ENCODE data around the gene TUBGCP6. TPM values are rescaled to one million over a fixed set of nuclear protein-coding genes. Genes with fewer than 3 reads are reported as not detected.

Gene TUBGCP6, protein sequence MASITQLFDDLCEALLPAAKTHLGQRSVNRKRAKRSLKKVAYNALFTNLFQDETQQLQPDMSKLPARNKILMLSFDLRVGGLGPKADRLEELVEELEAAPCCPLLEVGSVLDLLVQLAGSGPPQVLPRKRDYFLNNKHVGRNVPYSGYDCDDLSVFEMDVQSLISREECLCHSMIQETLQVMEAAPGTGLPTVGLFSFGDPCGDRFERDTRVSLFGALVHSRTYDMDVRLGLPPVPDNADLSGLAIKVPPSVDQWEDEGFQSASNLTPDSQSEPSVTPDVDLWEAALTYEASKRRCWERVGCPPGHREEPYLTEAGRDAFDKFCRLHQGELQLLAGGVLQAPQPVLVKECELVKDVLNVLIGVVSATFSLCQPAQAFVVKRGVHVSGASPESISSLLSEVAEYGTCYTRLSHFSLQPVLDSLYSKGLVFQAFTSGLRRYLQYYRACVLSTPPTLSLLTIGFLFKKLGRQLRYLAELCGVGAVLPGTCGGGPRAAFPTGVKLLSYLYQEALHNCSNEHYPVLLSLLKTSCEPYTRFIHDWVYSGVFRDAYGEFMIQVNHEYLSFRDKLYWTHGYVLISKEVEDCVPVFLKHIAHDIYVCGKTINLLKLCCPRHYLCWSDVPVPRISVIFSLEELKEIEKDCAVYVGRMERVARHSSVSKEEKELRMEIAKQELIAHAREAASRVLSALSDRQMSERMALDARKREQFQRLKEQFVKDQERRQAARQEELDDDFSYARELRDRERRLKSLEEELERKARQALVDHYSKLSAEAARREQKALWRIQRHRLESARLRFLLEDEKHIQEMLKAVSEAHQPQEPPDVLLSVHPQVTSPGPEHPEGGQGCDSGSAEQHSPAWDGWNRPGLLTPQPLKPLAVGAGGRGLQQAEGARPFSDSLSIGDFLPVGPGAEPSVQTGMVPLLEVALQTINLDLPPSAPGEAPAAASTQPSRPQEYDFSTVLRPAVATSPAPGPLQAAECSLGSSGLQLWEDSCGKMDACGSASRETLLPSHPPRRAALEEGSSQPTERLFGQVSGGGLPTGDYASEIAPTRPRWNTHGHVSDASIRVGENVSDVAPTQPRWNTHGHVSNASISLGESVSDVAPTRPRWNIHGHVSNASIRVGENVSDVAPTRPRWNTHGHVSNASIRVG (N-terminal part only)
- 27.2 and 33.6 TPM in 2 replicates for total RNA-seq

DNA sequence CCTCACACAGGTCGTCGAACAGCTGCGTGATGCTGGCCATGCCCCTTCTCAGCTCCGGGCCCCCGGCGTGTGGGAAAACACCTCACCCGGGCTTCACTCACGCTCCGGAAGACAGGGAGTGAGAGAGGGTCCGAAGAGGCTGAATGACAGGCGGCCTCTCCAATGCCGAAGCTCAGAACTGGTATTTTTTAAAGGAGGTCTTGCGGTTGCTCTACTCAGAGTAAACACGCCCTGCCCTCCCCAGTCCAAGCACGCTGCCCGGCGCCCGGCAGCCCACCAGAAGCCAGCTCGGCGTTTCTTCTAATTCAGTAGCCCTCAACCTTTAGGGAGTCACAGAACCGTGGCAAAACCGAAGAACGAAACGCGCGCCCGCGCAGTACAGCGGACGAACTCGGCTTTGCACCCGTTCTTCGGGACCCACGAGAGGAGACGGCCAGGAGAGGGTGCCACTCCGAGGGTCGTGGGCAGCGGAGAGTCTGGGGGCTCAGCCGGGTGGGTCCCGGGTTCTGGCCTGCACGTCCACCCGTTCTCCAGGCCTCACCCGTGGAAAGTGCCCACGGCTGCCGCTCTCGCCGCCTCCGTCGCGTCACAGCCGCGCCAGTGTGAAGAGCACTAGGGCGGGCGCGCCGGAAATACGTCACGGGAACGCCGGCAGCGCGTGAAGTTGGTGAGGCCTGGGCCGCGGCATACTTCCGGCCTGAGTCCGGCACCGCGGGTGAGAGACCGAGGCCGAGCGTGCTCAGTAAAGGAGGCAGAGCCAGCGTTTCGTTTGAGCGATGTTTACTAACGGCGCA is at the start of gene TUBGCP6:
Gene TUBGCP6, minus strand, starts transcription at position 604 of the 794 bp plus-strand sequence. Its CDS starts 564 bp downstream, at position 40.
- DNase-seq (ENCODE audit: low read depth), result peak; percentile 64
- Histone ChIP-seq H3K36me3 (ENCODE audit: control insufficient read depth, insufficient read depth, low read length) (peaks cover 6% of the 10 kb centered on the region), H3K27me3 (ENCODE audit: control insufficient read depth, insufficient read depth, low read length) (no peaks in the 10 kb centered on the region), H3K4me3 (ENCODE audit: low read depth, low read length) (peak within 1 kb of the TSS; percentile 71)
- TF ChIP-seq, protein P1, sequence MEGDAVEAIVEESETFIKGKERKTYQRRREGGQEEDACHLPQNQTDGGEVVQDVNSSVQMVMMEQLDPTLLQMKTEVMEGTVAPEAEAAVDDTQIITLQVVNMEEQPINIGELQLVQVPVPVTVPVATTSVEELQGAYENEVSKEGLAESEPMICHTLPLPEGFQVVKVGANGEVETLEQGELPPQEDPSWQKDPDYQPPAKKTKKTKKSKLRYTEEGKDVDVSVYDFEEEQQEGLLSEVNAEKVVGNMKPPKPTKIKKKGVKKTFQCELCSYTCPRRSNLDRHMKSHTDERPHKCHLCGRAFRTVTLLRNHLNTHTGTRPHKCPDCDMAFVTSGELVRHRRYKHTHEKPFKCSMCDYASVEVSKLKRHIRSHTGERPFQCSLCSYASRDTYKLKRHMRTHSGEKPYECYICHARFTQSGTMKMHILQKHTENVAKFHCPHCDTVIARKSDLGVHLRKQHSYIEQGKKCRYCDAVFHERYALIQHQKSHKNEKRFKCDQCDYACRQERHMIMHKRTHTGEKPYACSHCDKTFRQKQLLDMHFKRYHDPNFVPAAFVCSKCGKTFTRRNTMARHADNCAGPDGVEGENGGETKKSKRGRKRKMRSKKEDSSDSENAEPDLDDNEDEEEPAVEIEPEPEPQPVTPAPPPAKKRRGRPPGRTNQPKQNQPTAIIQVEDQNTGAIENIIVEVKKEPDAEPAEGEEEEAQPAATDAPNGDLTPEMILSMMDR (IDR thresholded peaks at IDR 0.05; ENCODE audit: insufficient read depth, low read length, poor library complexity, severe bottlenecking), result peak; percentile 18

DNA sequence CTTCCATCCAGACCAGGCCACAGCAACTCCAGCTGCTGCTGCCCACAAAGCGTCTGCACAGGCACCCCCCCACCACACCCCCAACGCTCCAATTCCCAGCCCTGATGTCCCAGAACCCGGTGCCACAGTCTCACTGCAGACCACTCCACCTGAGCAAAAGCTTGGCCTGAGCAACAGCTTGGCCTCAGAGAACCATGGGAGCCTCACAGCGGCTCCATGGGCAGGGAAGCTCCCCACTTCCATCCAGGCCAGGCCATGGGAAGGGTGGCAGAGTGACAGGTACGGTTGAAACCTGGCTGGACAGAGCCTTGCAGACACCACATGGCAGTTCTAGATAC is 49.5 kb upstream of the TUBGCP6 start:
- TF ChIP-seq, protein P1 (IDR thresholded peaks at IDR 0.05; ENCODE audit: insufficient read depth, low read length, poor library complexity, severe bottlenecking), result no peak
- no peak for DNase-seq (ENCODE audit: low read depth)
- Histone ChIP-seq H3K36me3 (ENCODE audit: control insufficient read depth, insufficient read depth, low read length) (peaks cover 2% of the 10 kb centered on the region), H3K27me3 (ENCODE audit: control insufficient read depth, insufficient read depth, low read length) (no peaks in the 10 kb centered on the region), H3K4me3 (ENCODE audit: low read depth, low read length) (no peak overlapping the region)

DNA sequence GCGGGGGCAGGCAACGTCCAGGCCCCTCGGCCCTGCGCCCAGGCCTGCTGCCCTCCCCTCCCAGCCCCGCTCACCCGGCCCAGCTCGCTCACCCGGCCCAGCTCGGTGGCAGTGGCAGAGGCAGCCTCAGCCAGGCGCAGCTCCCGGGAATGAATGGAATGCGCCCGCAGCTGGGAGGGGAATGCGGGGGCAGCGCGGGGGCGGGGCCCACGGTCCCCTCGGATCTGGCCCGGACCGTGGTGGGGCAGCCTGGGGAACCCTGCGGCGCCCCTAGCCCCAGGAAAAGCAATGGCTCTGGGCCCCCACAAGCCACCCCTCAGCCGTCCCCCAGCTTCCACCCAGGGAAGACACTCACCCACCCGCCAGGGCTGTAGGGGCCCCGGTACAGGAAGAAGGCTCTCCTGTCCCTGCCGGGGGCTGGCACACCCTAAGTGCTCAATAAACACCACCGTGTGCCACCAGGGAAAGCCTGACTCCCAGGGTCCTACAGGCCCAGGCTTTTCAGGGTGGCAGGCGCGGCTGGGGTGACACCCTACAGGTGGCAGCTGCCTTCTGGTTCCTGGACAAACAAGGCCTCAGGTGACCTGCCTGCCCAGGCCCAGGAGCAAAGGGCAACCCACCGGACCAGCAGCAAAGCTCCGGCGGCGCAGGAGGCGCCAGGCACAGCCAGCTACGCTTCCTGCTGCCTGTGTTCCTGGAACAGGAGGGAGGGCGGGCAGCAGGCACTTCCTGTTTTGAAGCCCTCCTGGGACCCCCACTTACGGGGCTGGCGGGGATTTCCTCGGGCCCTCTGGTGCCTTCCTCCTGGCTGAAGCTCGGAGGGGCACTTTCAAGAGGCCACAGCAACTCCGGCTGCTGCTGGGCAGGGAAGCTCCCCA is 48.9 kb upstream of the TUBGCP6 start:
- no peak for DNase-seq (ENCODE audit: low read depth)
- Histone ChIP-seq H3K4me3 (ENCODE audit: low read depth, low read length) (peak overlapping the region; percentile 1), H3K36me3 (ENCODE audit: control insufficient read depth, insufficient read depth, low read length) (peaks cover 2% of the 10 kb centered on the region), H3K27me3 (ENCODE audit: control insufficient read depth, insufficient read depth, low read length) (no peaks in the 10 kb centered on the region)
- TF ChIP-seq, protein P1 (IDR thresholded peaks at IDR 0.05; ENCODE audit: insufficient read depth, low read length, poor library complexity, severe bottlenecking), result no peak

DNA sequence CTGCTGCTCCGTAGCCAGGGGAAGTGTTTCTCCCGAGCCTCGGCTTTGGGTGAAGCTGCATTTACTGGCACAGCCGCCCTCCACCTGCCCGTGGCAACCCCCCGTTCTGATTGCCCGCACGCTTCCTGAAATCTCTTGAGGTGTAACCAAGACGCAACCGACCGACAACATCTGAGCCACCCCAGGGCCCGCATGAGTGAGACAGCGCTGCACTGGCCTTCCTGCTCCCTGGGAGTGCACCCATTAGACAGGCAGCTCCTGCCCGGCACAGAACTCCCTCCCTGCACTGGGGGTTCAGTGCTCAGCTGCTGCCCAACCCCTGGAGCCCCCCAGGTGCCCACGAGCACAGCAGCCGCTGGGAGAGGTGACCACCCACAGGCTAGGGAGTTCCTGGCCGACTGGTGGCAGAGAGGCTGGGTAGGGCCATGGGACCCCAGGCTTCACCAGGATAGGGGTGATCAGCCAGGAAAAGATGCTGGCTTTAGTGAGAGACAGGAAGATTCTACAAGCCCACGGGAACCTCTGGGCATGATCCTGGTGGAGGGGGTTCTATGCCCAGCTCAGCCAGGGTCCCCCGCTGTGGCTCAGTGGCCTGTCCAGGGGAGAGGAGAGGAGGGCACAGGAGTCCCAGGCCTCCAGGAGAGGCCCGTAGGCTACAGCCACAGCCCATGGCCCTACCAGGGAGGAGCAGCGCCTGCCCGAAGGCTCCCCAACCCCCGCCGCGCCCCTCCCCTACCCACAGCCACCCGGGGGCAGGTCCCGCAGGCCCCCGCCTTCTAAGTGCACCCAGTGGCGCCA is 48.0 kb upstream of the TUBGCP6 start:
- Histone ChIP-seq H3K36me3 (ENCODE audit: control insufficient read depth, insufficient read depth, low read length) (peaks cover 2% of the 10 kb centered on the region), H3K27me3 (ENCODE audit: control insufficient read depth, insufficient read depth, low read length) (no peaks in the 10 kb centered on the region), H3K4me3 (ENCODE audit: low read depth, low read length) (peak overlapping the region; percentile 1)
- DNase-seq (ENCODE audit: low read depth), result no peak
- TF ChIP-seq, protein P1 (IDR thresholded peaks at IDR 0.05; ENCODE audit: insufficient read depth, low read length, poor library complexity, severe bottlenecking), result no peak
